Stimulated activated memory B cell treated with anti-CD40 and anti-IgM and Interleukin-4, amounts not matched to agents 10 μg/mL and 1 μg/mL and 100 μg/mL, for 72 hours (primary cell): ENCODE results near the gene UBB.
"Not testable (repeated sequence)": the region's sequence is repeated elsewhere in the genome, so short reads cannot be mapped to it uniquely, and the experiment has no call there.

Experiments
- ATAC-seq: fragments of 150-1000 bp; cut with Tn5 transposase; 2 replicates; pipeline ENCODE4 v1.10.0; 2021
- H3K27ac Mint-ChIP-seq: one replicate; pipeline ENCODE4 v1.8.0; 2022; ENCODE audit warnings: mild to moderate bottlenecking, mixed read lengths
- H3K27me3 Mint-ChIP-seq: one replicate; pipeline ENCODE4 v1.8.0; 2022; ENCODE audit warnings: mixed read lengths
- H3K36me3 Mint-ChIP-seq: one replicate; pipeline ENCODE4 v1.8.0; 2022; ENCODE audit warnings: mixed read lengths
- H3K4me1 Mint-ChIP-seq: one replicate; pipeline ENCODE4 v1.8.0; 2022; ENCODE audit warnings: mixed read lengths
- H3K4me3 Mint-ChIP-seq: one replicate; pipeline ENCODE4 v1.8.0; 2022; ENCODE audit warnings: mild to moderate bottlenecking, moderate library complexity, mixed read lengths
- H3K9me3 Mint-ChIP-seq: one replicate; pipeline ENCODE4 v1.8.0; 2022; ENCODE audit warnings: mixed read lengths

Gene UBB

GRCh38 chr17:16358394-16358793 is 22.5 kb upstream of the UBB start:
- Mint-ChIP-seq H3K4me1 (no peaks in the 10 kb centered on the region), H3K36me3 (no peaks in the 10 kb centered on the region), H3K27ac (no peak overlapping the region), H3K4me3 (no peak overlapping the region), H3K9me3 (no peaks in the 10 kb centered on the region), H3K27me3 (no peaks in the 10 kb centered on the region)
- ATAC-seq, result no peak

DNA sequence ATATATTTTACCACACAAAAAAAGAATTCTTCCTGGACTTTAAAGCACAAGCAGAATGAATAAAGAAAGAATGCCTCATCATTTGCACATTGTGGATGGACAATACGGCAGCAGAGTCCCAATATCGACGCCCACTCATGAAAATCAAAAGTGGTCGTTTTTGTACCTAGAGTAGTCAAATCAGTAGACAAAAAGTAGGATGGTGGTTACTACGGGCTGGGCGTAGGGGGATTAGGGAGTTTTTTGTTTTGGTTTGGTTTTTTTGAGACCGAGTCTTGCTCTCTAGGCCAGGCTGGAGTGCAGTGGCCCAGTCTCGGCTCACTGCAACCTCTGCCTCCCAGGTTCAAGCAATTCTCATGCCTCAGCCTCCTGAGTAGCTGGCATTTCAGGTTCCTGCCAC is 19.0 kb upstream of the UBB start:
- Mint-ChIP-seq H3K27ac (peak overlapping the region; percentile 48), H3K27me3 (no peaks in the 10 kb centered on the region), H3K36me3 (no peaks in the 10 kb centered on the region), H3K4me3 (no peak overlapping the region), H3K9me3 (no peaks in the 10 kb centered on the region), H3K4me1 (peaks cover 4% of the 10 kb centered on the region)
- ATAC-seq, result no peak

DNA sequence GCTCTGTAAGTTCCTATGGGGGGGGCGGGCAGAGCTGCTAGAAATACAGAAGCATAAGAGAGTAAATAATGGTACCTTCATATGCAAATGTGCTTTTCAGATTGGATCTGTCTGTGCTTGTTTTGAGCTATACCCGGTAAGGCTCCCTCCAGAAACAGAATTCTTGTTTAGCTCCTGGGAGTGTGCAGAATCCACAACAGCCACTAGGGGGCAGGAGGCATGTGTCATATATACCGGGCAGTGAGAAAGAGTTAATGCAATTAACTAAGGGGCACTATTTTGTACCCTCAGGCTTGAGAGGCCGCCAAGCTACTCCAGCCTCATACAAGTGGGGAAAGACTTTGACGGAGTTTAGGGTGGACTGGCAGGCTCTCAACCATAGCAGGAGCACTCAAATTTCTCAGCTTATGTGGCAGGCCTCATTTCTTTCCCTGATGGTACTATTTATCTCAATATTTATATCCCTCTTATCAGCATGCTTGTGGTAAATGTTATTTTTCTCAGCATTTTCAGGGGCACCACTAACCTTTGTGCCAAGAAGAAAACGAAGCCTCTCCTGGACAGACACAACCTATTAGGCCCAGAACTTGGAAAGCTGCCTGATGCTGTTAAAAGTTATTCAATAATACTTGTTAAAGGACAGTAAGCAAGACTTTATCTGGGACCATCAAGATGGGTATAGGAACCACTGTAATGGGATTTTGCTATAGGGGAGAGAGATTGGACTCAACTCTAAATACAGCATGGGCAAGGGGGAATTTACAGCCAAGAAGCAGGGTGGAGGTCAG is 16.9 kb upstream of the UBB start:
- no peaks in the 10 kb centered on the region for H3K27me3 Mint-ChIP-seq
- no peak overlapping the region for H3K27ac Mint-ChIP-seq

GRCh38 chr17:16364625-16365024 is 16.3 kb upstream of the UBB start:
- Mint-ChIP-seq H3K9me3 (no peaks in the 10 kb centered on the region), H3K4me1 (peaks cover 4% of the 10 kb centered on the region), H3K36me3 (no peaks in the 10 kb centered on the region), H3K4me3 (no peak overlapping the region), H3K27ac (no peak overlapping the region), H3K27me3 (no peaks in the 10 kb centered on the region)
- no peak for ATAC-seq

More for the DNA sequence above, 16.9 kb upstream of the UBB start:
- Mint-ChIP-seq H3K4me1 (peaks cover 4% of the 10 kb centered on the region), H3K4me3 (no peak overlapping the region), H3K9me3 (no peaks in the 10 kb centered on the region), H3K36me3 (no peaks in the 10 kb centered on the region)
- ATAC-seq, result peak; percentile 87

DNA sequence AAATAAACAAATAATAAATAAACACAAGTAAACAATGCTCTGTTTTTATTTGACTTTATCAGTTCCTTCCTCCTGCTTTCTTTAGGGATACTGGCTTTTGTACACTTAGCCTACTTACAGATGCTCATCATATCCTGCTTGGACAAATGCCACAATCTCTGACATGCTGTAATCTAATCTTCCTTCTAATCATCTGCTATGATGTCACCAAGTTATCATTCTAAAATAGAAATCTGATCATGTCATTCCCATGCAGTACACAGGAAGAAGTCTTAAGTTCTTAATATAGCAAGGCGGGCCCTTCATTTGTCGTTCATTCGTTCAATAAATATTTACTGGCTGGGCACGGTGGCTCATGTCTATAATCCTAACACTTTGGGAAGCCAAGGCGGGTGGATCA is 9.1 kb upstream of the UBB start:
- ATAC-seq, result no peak
- Mint-ChIP-seq H3K4me1 (no peaks in the 10 kb centered on the region), H3K27me3 (no peaks in the 10 kb centered on the region), H3K27ac (no peak overlapping the region), H3K9me3 (no peaks in the 10 kb centered on the region), H3K36me3 (no peaks in the 10 kb centered on the region), H3K4me3 (no peak overlapping the region)

GRCh38 chr17:16374146-16374938 is 6.5 kb upstream of the UBB start:
- ATAC-seq, result no peak
- Mint-ChIP-seq H3K9me3 (no peaks in the 10 kb centered on the region), H3K27ac (no peak overlapping the region), H3K36me3 (no peaks in the 10 kb centered on the region), H3K4me1 (no peaks in the 10 kb centered on the region), H3K4me3 (no peak overlapping the region), H3K27me3 (no peaks in the 10 kb centered on the region)

DNA sequence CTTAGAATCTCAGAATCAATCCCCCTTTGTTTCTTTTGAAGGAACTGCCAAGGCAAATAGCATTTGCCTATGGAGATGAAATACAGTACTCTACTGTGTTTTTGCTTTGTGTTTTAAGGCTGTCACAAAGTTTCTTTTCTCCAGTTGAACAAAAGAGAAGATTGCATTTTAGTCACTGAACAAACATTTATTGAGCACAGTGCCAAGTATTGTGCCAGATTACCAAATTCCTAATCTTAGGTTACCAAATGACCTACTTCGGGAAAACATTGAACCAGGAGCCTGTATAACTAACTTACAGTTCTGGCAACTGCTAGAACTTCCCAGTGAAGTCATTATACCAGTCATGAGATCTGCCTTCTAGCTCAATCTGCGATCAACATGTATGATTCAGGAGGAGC is 3.0 kb upstream of the UBB start:
- ATAC-seq, result no peak
- Mint-ChIP-seq H3K36me3 (peaks cover 20% of the 10 kb centered on the region), H3K4me1 (peaks cover 18% of the 10 kb centered on the region), H3K4me3 (no peak overlapping the region), H3K27ac (no peak overlapping the region), H3K9me3 (no peaks in the 10 kb centered on the region), H3K27me3 (no peaks in the 10 kb centered on the region)

DNA sequence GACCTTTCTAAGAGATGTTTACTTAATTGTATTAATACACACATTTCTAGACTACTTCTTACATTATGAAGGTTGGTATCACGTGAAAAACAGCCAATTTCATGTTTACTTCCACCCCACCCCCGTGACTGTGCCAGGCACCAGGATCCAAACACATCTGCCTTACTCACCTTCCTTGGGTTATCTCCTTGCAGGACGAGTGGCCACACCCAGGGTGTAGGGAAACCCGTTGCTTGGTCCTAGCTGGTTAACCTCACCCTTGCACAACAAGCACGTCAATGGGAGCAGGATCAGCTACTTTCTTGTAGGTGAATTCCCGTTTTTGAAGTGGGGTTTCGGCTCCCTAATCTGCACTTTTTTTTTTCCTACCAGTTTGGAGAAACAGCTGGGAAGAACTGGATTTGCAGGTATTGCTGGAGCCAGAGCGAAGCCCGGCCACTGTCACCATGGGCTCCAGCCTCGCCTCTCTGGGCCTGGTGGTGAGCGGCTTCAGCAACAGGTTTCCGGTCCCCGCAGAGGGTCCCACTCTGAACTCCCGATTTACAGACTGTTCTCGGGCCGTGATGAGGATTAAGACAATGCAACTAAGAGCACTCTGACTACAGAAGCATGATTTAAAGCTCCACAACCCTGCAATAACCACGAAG is 2.1 kb upstream of the UBB start:
- no peaks in the 10 kb centered on the region for H3K9me3 Mint-ChIP-seq
- H3K4me3 Mint-ChIP-seq, result peak overlapping the region; percentile 15
- no peaks in the 10 kb centered on the region for H3K27me3 Mint-ChIP-seq
- H3K27ac Mint-ChIP-seq, result no peak overlapping the region
- H3K36me3 Mint-ChIP-seq, result peaks cover 29% of the 10 kb centered on the region
- peaks cover 26% of the 10 kb centered on the region for H3K4me1 Mint-ChIP-seq
- ATAC-seq, result no peak

DNA sequence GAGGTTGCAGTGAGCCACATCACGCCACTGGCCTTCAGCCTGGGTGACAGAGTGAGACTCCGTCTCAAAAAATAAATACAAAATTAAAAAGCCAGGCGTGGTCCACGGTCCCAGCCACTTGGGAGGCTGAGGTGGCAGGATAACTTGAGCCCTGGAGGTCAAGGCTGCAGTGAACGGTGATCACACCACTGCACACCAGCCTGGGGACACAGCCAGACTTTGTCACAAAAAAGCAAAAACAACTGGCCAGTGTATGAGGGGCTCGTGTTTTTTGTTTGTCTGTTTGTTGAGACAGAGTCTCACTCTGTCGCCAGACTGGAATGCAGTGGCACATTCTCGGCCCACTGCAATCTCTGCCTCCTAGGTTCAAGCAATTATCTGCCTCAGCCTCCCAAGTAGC is 1.2 kb upstream of the UBB start:
- Mint-ChIP-seq H3K27ac (no peak overlapping the region), H3K27me3 (no peaks in the 10 kb centered on the region), H3K36me3 (peaks cover 29% of the 10 kb centered on the region), H3K4me3 (peak overlapping the region; percentile 15), H3K9me3 (no peaks in the 10 kb centered on the region), H3K4me1 (peaks cover 35% of the 10 kb centered on the region)
- ATAC-seq, result no peak

DNA sequence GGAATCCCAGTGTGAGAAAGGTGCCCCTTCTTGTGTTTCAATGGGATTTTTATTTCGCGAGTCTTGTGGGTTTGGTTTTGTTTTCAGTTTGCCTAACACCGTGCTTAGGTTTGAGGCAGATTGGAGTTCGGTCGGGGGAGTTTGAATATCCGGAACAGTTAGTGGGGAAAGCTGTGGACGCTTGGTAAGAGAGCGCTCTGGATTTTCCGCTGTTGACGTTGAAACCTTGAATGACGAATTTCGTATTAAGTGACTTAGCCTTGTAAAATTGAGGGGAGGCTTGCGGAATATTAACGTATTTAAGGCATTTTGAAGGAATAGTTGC is 567 bp downstream of the UBB start:
- Mint-ChIP-seq H3K27me3 (no peaks in the 10 kb centered on the region), H3K36me3 (peaks cover 29% of the 10 kb centered on the region), H3K4me3 (peak overlapping the region; percentile 99), H3K27ac (peak overlapping the region; percentile 99), H3K4me1 (peaks cover 40% of the 10 kb centered on the region), H3K9me3 (no peaks in the 10 kb centered on the region)
- no peak for ATAC-seq

DNA sequence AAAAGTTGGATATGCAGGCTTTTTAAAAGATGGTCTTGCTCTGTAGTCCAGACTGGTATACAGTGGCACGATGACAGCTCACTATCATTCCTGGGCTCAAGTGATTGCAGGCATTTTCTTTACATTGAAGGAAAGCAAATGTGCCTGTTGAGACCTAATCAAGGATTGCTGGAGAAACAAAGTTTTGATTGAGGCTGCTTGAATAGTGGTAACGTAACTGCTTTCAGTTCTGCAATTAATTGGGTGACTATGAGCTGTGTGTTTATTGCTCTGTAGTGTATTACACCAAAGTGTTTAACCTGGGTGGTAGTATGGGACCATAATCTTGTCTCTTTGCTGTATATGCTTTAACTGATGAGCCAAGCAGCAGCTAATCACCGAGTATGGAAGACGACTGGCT is 2.3 kb downstream of the UBB start:
- ATAC-seq, result no peak
- Mint-ChIP-seq H3K9me3 (no peaks in the 10 kb centered on the region), H3K36me3 (peaks cover 29% of the 10 kb centered on the region), H3K27me3 (no peaks in the 10 kb centered on the region), H3K4me3 (peak overlapping the region; percentile 43), H3K27ac (peak overlapping the region; percentile 60), H3K4me1 (peaks cover 47% of the 10 kb centered on the region)

DNA sequence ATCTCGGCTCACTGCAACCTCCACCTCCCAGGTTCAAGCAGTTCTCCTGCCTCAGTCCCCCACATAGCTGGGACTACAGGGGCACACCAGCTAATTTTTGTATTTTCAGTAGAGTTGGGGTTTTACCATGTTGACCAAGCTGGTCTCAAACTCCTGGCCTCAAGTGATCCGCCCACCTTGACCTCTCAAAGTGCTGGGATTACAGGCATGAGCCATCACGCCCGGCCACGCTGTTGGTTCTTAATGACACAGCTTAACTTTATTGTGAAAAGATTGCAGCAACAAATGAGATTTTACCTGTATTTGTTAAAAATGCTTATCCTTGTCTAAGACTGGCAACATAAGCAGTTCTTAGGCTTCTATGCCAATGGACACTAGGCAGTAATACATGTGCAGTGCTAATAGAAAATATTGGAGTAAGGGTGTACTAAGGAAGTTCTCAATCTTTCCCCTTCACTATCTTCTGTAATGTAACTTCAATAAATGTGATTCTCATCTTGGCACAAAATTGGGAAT is 2.9 kb downstream of the UBB start:
- Mint-ChIP-seq H3K27ac (no peak overlapping the region), H3K9me3 (no peaks in the 10 kb centered on the region), H3K36me3 (peaks cover 29% of the 10 kb centered on the region), H3K27me3 (no peaks in the 10 kb centered on the region), H3K4me1 (peaks cover 47% of the 10 kb centered on the region), H3K4me3 (peak overlapping the region; percentile 43)
- no peak for ATAC-seq

GRCh38 chr17:16384557-16384956 is 3.7 kb downstream of the UBB start:
- Mint-ChIP-seq H3K27me3 (no peaks in the 10 kb centered on the region), H3K27ac (peak overlapping the region; percentile 51), H3K36me3 (peaks cover 29% of the 10 kb centered on the region), H3K4me1 (peaks cover 47% of the 10 kb centered on the region), H3K9me3 (no peaks in the 10 kb centered on the region), H3K4me3 (peak overlapping the region; percentile 9)
- no peak for ATAC-seq

DNA sequence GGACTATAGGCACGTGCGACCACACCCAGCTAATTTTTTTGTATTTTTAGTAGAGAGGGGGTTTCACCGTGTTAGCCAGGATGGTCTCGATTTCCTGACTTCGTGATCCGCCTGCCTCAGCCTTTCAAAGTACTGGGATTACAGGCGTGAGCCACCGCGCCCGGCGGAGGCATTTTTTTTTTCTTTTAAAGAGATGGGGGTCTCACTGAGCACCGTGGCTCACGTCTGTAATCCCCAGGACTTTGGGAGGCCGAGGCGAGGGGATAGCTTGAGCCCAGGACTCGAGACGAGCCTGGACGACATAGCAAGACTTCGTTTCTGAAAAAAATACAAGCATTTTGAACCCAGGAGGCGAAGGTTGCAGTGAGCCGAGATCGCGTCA is 5.2 kb downstream of the UBB start:
- not testable (repeated sequence) for ATAC-seq, H3K9me3 Mint-ChIP-seq, H3K27me3 Mint-ChIP-seq
- peak overlapping the region; percentile 78 for H3K27ac Mint-ChIP-seq
- peak overlapping the region; percentile 83 for H3K4me3 Mint-ChIP-seq
- H3K36me3 Mint-ChIP-seq, result peaks cover 27% of the 10 kb centered on the region
- H3K4me1 Mint-ChIP-seq, result peaks cover 47% of the 10 kb centered on the region

- H3K4me1 Mint-ChIP-seq, result peaks cover 7% of the 10 kb centered on the region
- H3K36me3 Mint-ChIP-seq, result no peaks in the 10 kb centered on the region
- H3K27me3 Mint-ChIP-seq, result no peaks in the 10 kb centered on the region
- ATAC-seq, result no peak
- no peak overlapping the region for H3K4me3 Mint-ChIP-seq
- no peak overlapping the region for H3K27ac Mint-ChIP-seq
- H3K9me3 Mint-ChIP-seq, result no peaks in the 10 kb centered on the region
Observed at GRCh38 chr17:16391451-16391850, 10.6 kb downstream of the UBB start.
